Measurements from ENCODE around the gene FAM168A. TPM values are rescaled to one million over a fixed set of nuclear protein-coding genes. Genes with fewer than 3 reads are reported as not detected.

Gene FAM168A
- total and polyA plus RNA-seq, 2 of the 8 experiments (the other 6 are each of a cell fraction or from before 2014, with no cell fraction given): 17.1 to 21.6 TPM

GRCh38 chr11:73518195-73518594 is 79.7 kb downstream of the FAM168A start (continued):
- no peak for TF ChIP-seq EZH2 (IDR thresholded peaks at IDR 0.05; ENCODE audit: low read depth, low read length, severe bottlenecking)
- no peak for TF ChIP-seq MAFK (IDR thresholded peaks at IDR 0.05; ENCODE audit: low read depth, low read length)
- no peak for TF ChIP-seq SP4 (IDR thresholded peaks at IDR 0.05; ENCODE audit: low read length)
- no peak for TF ChIP-seq RBBP5 (IDR thresholded peaks at IDR 0.05; ENCODE audit: borderline replicate concordance, low read depth, low read length)
- no peak for TF ChIP-seq GABPA (IDR thresholded peaks at IDR 0.05; ENCODE audit: borderline replicate concordance, insufficient read depth, low read length)
- no peak for TF ChIP-seq KDM1A (IDR thresholded peaks at IDR 0.05; ENCODE audit: borderline replicate concordance, low read length)

All from H1 (cell line).